Medulla oblongata (tissue), 1 donor: ENCODE data around the gene NCOA7.
"Not testable (repeated sequence)": the region's sequence is repeated elsewhere in the genome, so short reads cannot be mapped to it uniquely, and the experiment has no call there.

Source experiments
- DNase-seq: peaks from one replicate; pipeline ENCODE4 v3.0.0-alpha.2; 2015; ENCODE audit errors: extremely low spot score

NCOA7 gene

DNA sequence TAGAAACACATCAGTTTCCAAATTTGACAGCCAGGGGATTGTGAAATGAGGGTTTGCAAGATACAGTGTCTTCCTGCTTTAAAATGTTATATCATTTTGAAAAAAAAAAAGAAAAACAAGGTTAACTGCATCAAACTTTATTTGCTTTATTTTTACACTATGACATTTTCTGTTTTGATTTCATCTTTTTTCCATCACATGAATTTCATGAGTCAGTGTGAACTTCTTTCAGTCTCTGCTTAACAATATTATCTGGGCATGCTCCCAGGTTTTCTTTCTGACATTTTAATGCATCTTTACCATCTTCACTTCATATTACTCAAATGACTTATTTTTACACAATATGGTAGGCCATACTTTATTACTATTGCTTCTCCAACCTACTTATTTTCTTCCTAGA is 1.9 kb downstream of the NCOA7 start:
- no peak for DNase-seq

DNA sequence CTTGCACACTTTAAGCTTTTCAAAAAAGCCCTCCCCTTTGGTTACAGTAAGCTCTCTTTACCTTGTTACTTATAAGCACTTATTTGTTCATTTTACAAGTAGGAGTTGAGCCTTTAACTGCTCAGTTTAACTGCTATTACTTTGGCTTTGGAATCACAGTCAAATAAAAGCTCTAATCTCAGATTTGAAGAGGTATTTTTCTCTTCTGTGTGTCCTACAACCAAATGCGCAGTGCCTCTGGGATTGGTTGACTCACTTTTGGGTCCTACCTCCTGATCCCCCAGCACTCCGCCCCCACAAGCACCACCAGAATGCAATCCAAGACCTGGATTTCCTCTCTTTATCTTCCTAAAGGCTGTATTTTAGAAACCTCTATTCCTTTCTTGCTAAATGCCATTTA is 2.5 kb downstream of the NCOA7 start:
- DNase-seq = no peak

DNA sequence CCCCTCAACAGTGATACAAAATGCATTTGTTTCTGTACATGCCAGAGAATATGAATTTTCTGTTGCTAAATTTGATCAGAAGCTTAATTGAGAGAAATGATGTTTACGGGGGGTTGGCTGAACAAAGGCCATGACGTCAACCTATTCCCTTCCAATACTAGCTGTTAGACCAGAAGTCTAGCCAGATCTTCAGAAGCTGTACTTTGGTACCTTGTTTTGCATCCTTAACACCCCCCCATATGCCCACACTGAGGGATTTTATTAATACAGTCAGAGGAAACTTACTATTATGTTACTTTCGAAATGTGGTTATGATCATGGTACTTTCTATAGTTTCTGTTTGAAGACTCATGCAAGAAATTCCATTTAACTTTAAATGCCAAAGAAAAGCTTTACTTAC is 3.1 kb downstream of the NCOA7 start:
- no peak for DNase-seq

DNA sequence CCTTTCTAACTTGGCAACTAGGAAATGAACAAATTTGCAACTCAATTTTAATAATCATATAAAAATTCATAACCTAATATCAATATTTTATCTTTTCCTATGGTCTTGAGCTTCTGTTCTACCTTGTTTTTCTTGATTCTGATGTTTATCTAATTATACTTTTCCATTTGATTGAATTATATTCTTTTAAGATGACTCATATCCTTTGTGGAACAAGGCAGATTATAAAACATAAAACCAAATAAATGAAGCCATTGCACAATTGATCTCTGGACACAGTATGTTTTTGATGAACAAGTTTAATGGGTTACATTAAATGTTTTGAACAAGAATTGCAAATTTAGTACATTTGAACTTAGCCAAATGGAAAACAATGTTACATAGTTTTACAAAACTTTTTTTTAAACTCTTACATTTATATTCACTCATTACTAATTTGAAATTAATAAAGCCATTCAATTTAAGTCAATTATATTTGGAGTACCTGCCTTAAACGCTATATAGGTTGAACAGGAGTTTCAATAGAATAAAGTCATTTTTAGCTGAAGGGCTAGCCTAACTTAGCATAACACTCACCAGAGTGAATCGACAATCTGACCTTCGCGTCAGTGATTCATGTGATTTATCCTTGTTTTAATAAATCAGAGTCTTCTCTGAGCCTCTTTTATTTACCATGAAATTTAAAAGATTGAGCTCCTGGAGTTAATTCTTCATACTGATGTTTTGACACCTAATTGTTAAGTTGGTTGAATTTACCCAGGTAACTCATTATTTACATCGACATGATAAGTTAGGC is 3.8 kb downstream of the NCOA7 start:
- DNase-seq = no peak

DNA sequence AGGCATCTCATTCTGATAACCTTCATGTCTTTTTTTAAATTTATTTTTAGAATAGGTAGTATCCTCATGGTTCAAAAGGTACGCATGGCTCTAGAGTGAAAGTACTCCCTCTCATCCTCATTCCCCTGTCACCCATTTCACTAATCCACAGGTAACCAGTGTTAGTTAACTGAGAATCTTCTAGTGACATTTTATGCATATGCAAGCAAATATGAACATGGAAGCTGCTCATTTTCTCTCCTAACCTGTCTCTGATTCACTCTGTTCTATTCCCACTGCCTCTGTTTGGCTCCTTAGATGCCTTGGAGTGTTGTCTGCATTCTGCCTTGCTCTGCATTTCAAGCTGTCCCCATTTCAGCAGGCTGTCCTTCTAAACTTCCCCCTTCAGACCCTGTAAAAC is 4.5 kb downstream of the NCOA7 start:
- no peak for DNase-seq

DNA sequence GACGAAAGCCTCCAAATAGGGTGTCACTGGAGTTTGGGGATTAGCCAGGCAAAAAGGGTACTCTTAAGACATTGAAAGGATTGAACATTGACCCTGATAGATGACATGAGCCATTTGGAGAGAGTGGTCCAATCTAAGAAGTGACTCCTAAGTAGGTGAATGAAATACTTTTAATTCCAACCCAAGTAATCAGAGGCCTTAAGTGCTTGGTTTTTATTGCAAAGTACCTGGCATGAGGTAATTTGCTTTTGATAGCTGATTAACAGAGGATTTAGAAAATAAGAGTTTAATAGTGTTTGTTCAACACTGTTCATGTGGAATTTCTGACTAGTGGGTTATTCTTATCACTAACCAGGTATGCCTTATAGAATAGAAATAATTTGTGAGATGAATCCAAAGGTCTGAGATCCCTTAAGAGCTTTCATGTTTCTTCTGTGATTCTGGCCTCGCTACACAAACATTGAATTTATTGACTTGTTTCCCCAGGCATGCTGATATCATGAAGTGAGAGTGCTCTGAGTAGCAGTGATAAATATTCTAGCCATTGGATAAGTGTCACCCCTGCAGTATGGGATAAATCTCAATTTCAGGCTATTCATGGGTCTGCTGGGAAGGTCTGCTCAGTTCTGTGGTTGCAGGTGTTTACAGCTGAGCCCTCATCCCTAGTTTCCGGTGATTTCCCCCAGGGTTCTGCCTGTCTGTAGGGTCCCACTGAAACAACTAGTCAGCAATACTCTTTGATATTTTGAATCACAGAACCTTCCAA is 6.5 kb downstream of the NCOA7 start:
- DNase-seq = no peak

DNA sequence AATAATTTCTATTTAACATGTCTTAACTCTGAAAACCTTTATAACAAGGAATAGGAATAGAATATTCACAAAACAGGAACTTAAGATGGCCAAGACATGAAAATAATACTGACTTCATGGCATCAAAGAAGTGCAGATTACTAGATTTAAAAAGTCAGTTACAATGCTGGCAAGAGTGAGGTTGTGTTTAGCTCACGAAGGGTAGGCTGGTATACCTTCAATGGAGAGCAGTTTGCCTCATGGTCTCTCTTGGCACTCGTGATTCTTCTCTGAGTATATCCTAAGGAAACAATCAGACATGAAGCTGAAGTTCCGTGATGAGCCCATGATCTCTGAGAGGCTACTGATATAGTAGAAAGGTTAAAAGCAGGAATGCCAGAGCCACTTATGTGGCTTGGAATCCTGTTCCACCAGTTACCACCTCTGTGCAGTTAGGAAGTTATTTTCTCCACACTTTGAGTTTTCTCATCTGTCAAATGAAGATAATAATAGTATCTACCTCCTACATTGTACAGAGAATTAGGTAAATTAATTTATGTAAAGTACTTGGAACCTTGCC is 7.2 kb downstream of the NCOA7 start:
- DNase-seq = no peak

DNA sequence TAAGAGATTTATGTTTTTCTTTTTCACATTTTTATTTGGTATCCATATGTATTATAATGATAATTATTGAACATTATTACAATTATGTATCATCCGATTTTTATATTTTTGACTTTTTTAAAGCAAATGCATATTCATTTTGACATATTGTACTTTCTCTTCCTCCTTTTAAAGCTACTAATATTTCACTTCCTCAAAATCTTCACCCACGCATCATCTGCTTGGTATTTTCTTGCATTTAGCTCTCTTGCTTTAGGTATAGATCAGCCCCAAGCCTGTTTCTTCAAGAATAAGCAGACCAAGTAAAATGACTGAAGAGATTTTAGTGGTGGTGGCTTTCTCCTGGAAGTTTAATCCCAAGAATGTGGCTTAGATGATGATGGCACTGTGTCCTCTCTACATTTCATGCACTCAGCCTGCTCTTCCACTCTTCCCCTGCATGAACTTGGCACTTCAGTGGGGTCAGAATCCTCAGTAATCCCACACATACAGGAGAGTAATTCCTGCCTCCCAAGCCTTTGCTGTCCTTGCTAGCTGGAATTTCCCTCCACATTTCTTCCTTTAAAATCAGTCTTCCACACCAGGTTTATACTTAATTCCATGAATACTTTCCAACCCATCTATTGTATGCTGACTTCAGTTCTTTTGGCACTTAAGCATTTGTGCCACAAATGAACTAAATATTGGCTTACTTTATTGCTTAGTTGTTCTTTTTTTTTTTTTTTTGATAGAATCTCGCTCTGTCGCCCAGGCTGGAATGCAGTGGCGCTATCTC is 8.2 kb downstream of the NCOA7 start:
- DNase-seq = peak; percentile 51

DNA sequence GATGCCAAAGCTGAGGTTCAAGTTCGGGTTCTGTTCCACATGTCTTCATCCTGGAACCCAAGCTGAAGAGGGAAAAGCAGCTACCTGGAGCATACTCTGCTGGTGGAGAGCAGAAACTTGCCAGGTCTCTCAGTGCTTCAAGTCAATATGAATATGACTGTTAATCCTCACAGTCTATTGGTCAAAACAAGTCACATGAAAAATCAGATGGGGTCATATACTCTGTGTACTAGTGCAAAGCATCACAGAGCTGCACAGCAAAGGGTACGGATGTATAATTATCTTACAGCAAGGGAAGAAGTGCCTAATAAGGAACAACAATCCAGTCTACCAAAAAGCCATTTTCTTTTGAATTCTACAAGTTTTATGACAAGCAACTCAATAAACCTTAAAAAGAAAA is 11.6 kb downstream of the NCOA7 start:
- DNase-seq = no peak

DNA sequence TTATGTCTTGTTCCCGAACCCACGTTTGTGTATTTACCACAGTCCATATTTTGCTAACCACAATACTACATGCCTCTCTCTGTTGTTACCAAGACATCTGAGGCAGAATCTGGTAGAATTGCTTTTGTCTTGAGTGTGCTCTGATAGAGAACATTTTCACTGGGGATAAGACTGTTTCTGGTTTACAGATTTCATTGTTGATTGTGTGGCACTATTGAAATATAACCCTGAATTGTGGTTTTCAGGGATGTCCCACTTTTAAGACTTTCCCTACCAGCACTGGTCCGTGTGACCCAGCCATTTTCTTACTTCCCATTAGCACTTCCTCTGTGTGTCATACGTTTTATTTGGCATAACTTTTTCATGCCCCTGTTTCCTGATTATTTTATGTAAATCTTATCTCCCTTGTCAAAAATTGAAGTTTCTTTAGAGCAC is 12.2 kb downstream of the NCOA7 start:
- peak; percentile 65 for DNase-seq

DNA sequence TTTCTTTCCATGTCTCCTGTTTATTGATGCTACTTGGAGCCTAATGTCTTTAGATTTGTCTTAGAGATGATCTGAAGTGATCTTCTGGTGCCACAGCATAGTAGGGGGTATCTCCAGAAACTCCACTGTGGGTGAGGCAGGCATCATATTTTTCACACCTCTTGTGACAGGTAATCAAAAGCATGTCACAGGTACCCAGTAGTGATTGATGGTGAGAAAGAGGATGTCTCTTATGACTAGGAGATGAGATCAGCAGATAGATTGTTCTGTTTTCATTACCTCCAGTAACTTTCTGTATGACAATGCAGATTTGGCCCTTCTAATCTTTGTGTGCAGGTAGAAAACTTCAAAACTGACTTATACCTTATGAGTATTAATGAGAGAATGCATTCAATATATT is 13.5 kb downstream of the NCOA7 start:
- no peak for DNase-seq

DNA sequence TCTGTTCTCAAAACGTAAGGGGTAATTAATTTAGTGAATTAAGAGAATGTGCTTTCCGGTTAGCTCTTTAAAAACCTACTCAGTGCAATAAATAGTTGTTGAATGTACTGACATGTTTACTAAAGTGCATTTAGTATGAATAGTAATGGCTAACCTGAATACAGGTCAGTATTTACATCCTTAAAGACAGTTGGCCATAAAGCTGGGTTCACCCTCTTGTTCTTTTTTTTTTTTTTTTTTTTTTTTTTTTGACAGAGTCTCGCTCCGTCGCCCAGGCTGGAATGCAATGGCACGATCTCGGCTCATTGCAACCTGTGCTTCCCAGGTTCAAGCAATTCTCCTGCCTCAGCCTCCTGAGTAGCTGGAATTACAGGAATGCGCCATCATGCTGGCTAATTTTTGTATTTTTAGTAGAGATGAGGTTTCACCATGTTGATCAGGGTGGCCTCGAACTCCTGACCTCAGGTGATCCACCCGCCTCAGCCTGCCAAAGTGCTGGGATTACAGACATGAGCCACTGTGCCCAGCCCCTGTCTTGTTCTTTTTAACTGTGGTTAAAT is 14.2 kb downstream of the NCOA7 start:
- DNase-seq = not testable (repeated sequence)

DNA sequence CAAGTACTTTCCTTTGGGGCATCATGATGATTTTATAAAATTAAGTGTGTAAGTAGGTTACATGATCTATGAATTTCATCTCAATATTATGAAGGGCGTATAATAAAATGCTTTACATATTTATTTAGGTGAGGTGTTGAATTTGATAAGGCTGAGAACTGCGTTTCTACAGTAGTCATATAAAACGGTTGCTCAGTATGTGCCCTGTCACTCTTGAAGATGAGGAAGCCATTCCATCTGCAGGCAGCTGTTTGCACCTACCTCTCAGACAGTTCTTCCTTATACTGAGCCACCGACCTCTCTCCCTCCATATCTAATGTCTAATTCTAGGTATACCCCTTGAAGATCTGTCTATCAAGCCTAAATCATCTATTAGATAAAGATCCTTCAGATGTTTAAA is 16.1 kb downstream of the NCOA7 start:
- DNase-seq = no peak

DNA sequence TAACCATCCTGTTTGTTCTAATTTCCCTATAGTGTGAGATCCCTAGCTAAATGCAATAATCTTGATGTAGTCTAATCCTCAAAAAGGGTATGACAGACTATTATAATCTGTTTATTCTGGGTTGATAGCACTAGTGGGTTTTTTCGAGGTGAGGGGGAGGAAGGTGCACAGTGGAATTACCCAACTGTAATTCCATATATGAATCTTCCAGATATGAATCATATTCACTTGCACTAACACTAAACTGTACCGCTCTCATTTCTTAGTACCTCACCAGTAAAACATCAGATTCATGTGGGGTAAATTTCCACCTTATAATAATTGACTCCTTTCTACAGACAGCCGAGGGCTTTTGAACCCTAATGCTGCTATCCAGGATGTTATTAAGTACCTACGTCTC is 16.5 kb downstream of the NCOA7 start:
- DNase-seq = no peak

DNA sequence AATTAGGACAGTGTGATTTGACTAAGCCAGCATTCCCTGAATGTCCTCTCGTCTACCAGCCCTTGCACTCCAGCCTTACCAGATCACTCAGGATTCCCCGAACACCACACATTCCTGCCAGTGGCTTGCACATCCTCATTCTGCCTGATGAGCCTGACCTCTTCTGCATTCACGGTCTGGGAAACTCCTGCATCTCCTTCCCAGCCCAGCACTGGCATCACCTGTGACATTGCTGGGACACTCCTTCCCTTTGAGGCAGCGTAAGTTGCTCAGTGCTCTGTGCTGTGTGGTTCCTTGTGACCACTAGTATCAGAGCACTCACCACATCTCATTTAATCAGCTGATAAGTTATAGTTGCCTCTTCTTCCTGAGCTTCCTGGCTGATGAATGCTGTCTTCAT is 17.3 kb downstream of the NCOA7 start:
- DNase-seq = no peak

DNA sequence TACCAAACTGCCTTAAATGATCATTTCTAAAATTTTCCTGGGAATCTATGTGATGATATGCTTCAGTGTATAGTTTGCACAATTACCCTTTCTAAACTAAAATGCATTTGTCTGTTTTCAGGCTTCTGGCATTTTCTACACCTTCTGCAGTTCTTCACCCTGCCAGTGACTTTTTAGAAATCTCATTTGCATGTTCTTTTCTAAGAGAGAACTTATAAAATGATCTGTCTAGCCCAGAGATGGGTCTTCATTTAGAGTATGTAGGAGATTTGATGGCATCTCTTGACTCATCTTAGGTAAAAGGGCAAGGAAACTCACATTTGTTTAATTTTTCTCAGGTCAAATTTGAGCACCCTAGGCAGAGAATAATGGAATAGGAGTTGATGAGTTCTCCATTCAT is 17.8 kb downstream of the NCOA7 start:
- DNase-seq = no peak

DNA sequence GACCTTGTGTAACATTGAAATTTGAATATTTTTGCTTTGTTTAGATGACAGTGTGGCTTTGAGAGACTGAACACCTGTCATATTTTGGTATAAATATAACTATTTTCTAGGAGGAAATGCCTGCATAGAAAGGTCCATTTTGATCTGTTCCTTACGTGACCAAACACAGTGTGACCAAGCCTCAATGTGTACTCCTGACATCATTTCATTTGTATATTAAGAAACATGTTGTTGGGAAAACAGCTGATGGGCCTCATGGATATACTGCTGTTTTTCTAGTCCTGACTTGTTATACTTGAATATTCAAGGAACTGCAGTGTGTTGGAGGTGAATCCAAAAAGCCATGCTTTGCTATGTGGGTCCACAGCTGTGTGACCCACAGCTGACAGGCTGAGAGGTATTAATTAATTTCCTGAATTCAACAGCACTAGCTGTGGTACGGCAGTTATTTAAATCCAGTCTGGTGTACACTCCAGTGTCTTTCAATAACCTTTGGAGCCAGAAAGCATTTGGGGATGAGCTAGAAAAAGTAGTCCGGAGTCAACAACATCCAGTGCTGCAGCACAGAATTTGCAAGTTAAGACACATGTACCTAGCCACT is 18.9 kb downstream of the NCOA7 start:
- DNase-seq = no peak

DNA sequence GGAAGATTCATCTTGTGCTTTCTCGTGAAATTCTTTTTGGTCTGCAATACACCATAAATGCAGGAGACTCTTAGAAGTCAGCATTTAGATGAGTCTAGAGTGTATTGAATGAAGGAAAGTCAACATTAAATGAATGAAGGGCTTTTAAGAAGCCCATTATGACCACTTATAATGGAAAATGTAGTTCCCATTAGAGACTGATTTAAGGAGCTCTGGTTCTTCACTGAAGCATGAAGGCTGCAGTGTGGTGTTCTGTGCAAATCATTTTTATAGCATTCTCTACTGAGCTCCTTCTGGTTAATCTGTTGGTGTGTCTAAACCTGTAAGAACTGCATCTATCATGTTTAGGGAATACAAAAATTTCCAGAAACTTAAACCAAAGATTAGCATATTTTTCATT is 19.7 kb downstream of the NCOA7 start:
- no peak for DNase-seq

DNA sequence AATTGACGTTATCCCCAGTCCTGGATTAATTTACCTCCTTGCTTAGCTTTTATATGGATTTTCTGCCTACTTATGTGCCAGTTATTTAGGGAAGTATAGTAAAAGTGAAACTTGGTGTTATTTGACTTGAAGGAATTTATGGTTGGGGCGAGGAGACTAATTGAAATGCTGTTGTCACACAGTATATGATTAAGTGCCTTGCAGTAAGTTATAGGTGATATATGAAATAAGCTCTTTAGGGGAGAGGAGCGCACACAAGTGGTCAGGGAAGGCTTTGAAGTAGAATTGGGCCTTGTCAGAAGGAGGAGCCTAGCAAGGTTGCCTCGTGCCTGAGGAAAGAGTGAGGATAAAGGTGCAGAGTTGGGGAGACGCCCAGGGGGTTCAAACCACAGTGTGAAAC is 20.5 kb downstream of the NCOA7 start:
- no peak for DNase-seq

DNA sequence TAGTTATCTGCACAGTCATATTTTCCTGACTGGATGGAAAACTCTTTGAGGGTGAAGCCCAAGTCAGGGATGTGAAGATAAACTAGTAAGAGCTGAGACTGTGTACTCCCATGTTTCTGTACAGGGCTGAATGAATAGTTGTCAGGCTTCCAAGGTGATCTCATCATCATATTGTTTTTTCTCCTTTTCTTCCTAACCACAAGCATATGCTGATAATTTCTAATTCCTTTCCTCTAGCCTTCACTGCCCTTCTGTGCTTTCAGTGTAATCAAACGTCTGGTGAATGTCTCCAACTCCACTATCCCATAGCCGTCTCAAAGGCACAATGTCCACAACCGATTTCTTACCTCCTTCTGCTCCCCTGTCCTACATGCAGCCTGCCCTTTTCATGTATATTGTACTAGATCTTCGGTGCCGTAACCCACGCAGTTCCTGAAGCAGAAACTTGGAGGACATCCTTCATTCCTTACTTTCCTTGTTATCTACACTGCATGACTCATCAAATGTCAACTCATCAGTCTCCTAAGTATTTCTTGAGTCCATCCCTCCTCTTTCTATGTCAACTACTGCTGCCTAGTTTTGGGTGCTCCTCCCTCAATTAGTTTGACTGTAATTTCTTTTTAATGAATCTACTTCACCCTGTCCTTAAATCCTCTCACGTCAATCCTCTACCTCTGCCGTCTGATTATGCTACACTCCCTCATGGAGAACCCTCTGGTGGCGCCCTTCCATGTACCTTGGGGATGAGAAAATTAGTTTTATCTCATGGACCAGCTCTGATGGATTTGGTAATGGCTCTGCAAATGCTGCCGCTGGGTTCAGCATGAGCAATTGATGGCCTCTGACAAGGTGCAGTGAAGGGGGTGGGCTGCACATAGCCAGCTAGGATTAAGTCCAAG is 21.9 kb downstream of the NCOA7 start:
- peak; percentile 45 for DNase-seq
